Panc1 (cell line): ENCODE data around the gene WDR70. TPM values are rescaled to one million over a fixed set of nuclear protein-coding genes. Genes with fewer than 3 reads are reported as not detected.
"Not testable (repeated sequence)": the region's sequence is repeated elsewhere in the genome, so short reads cannot be mapped to it uniquely, and the experiment has no call there.

ENCODE experiments used
- ATAC-seq: fragments of 200-7000 bp; cut with Tn5 transposase; 2 replicates; pipeline ENCODE4 v1.9.1; 2020; ENCODE audit warnings: mild to moderate bottlenecking, moderate library complexity
- BruUV-seq: library from RNA; stranded (reverse); fragments of 400-500 nt; replicated peaks from 2 replicates; lab custom pipeline; 2021; lab: Mats Ljungman, UMichigan
- CTCF ChIA-PET: fragments of 300-600 bp; sonication (Branson Sonifier 250); formaldehyde crosslinking; loops from one replicate; lab custom pipeline; 2022; ENCODE audit warnings: antibody characterized with exemption; lab: Charles Lee
- POLR2A ChIA-PET: fragments of 300-600 bp; sonication (Branson Sonifier 250); formaldehyde crosslinking; loops from one replicate; lab custom pipeline; 2022; ENCODE audit warnings: antibody characterized with exemption; lab: Charles Lee
- DNase-seq: peaks from one replicate; pipeline ENCODE4 v3.0.0-alpha.2; 2010; ENCODE audit warnings: low read depth, low spot score
- H3K27ac ChIP-seq: 2 replicates; pipeline ENCODE4 v1.5.1; 2011; ENCODE audit warnings: mild to moderate bottlenecking, low read length, inconsistent platforms
- H3K27me3 ChIP-seq: fragments of 200-500 bp; sonication (Bioruptor generic); 2 replicates; pipeline ENCODE4 v1.6.0; 2014; ENCODE audit warnings: low read length, inconsistent platforms; ENCODE audit not compliant: control insufficient read depth, insufficient read depth
- H3K36me3 ChIP-seq: fragments of 200-500 bp; sonication (Bioruptor generic); 2 replicates; pipeline ENCODE4 v1.5.1; 2014; ENCODE audit warnings: inconsistent platforms, mild to moderate bottlenecking, low read length, moderate library complexity; ENCODE audit not compliant: control insufficient read depth, insufficient read depth
- H3K4me1 ChIP-seq: 2 replicates; pipeline ENCODE4 v1.5.1; 2011; ENCODE audit warnings: inconsistent platforms, mild to moderate bottlenecking, low read length, moderate library complexity; ENCODE audit not compliant: control insufficient read depth, insufficient read depth
- H3K4me3 ChIP-seq, 2 experiments: 2 replicates each; pipeline ENCODE4 v1.5.1; 2011 to 2012; ENCODE audit warnings: low read depth in 2 of 2, low read length in 2 of 2, mild to moderate bottlenecking in 2 of 2, inconsistent platforms in 1 of 2, moderate library complexity in 1 of 2
- H3K9me3 ChIP-seq: fragments of 200-500 bp; sonication (Bioruptor generic); 2 replicates; pipeline ENCODE4 v1.5.1; 2014; ENCODE audit warnings: low read depth, mild to moderate bottlenecking, inconsistent platforms, low read length, moderate library complexity; ENCODE audit not compliant: control insufficient read depth, insufficient read depth
- CTCF ChIP-seq: fragments of 450-650 bp; IDR thresholded peaks from 2 replicates; pipeline ENCODE4 v1.5.1; 2017; ENCODE audit warnings: mild to moderate bottlenecking
- POLR2AphosphoS5 ChIP-seq: IDR thresholded peaks from 2 replicates; pipeline ENCODE4 v1.6.1; 2012; ENCODE audit warnings: mild to moderate bottlenecking, low read depth, low read length, moderate library complexity
- REST ChIP-seq, 2 experiments: IDR thresholded peaks; 2 replicates each; pipeline ENCODE4 v1.6.1; 2011 to 2012; ENCODE audit warnings: low read depth in 2 of 2, control low read depth in 1 of 2, low read length in 1 of 2, mild to moderate bottlenecking in 1 of 2, moderate library complexity in 1 of 2; ENCODE audit not compliant: insufficient read depth in 1 of 2
- SIN3A ChIP-seq: IDR thresholded peaks from 2 replicates; pipeline ENCODE4 v1.6.1; 2012; ENCODE audit warnings: low read depth, mild to moderate bottlenecking, low read length, moderate library complexity, borderline replicate concordance; ENCODE audit not compliant: insufficient read depth
- TCF7L2 ChIP-seq: IDR thresholded peaks from 2 replicates; pipeline ENCODE4 v1.6.1; 2011; ENCODE audit warnings: mild to moderate bottlenecking, low read depth, low read length, inconsistent platforms
- in situ Hi-C: cut with HindIII; loops from 2 replicates; pipeline ENCODE4 v1.10.0; 2016; ENCODE audit warnings: low sequenced_read_pairs, low pct_unique_long_range_greater_than_20kb
- intact Hi-C: fragments of 100-400 bp; cut with micrococcal nuclease; formaldehyde crosslinking; loops from one replicate; pipeline ENCODE4 v1.10.0; 2022; ENCODE audit not compliant: unreplicated experiment
- total RNA-seq: library from RNA; stranded (reverse); gene quantifications from one replicate; pipeline ENCODE4 v1.2.1, GENCODE V29; 2021; ENCODE audit not compliant: unreplicated experiment

WDR70 gene
- total RNA-seq, 1 experiment from 2014 or later, result 29.5 TPM

- H3K4me1 ChIP-seq, result peaks cover 6% of the 10 kb centered on the region; the same call in 1 of the 2 replicates
- ATAC-seq, result no peak
- peaks cover 2% of the 10 kb centered on the region; the same call in 1 of the 2 replicates for H3K36me3 ChIP-seq
- H3K27me3 ChIP-seq, result no peaks in the 10 kb centered on the region
- no TSS peak for BruUV-seq
- CTCF ChIA-PET, result no interaction called here
- H3K27ac ChIP-seq, result no peak overlapping the region
- H3K4me3 ChIP-seq, result no peak overlapping the region
- POLR2A ChIA-PET, result no interaction called here
- intact Hi-C loops, result no loop called here
- TF ChIP-seq TCF7L2, result no peak
- no peaks in the 10 kb centered on the region for H3K9me3 ChIP-seq
- in situ Hi-C loops, result no loop called here
- no peak for DNase-seq
These were observed 4.0 kb upstream of the WDR70 start for GRCh38 chr5:37375091-37375490.

- CTCF ChIA-PET, in situ Hi-C loops, DNase-seq, H3K27me3 ChIP-seq, ATAC-seq, H3K4me3 ChIP-seq, POLR2A ChIA-PET, intact Hi-C loops, H3K36me3 ChIP-seq, BruUV-seq, H3K4me1 ChIP-seq, H3K9me3 ChIP-seq, H3K27ac ChIP-seq: not testable (repeated sequence)
These were observed 1.1 kb upstream of the WDR70 start for GRCh38 chr5:37378066-37378465.

- H3K4me1 ChIP-seq, result no peaks in the 10 kb centered on the region
- DNase-seq (no peak), ATAC-seq (no peak)
- ChIA-PET CTCF (no interaction called here), POLR2A (no interaction called here)
- H3K9me3 ChIP-seq, result no peaks in the 10 kb centered on the region
- intact Hi-C loops (no loop called here), in situ Hi-C loops (no loop called here)
- H3K27me3 ChIP-seq, result no peaks in the 10 kb centered on the region
- H3K36me3 ChIP-seq, result peaks cover 5% of the 10 kb centered on the region; the same call in 1 of the 2 replicates
- BruUV-seq, result no TSS peak
- H3K27ac ChIP-seq, result no peak overlapping the region
- H3K4me3 ChIP-seq, result no peak overlapping the region
- TF ChIP-seq REST (IDR thresholded peaks at IDR 0.05; ENCODE audit: insufficient read depth in 1 of 2, low read depth in 2 of 2, low read length in 1 of 2) (no peak), TCF7L2 (no peak), SIN3A (no peak), CTCF (no peak), POLR2AphosphoS5 (no peak)
These were observed 12.5 kb downstream of the WDR70 start for GRCh38 chr5:37391591-37391990.
